ENCODE results near the gene HPN.
A peak's percentile ranks its signal among the peaks of the same experiment; 100 is the strongest.
"Not testable (repeated sequence)": the region's sequence is repeated elsewhere in the genome, so short reads cannot be mapped to it uniquely, and the experiment has no call there.

The HPN gene

DNA sequence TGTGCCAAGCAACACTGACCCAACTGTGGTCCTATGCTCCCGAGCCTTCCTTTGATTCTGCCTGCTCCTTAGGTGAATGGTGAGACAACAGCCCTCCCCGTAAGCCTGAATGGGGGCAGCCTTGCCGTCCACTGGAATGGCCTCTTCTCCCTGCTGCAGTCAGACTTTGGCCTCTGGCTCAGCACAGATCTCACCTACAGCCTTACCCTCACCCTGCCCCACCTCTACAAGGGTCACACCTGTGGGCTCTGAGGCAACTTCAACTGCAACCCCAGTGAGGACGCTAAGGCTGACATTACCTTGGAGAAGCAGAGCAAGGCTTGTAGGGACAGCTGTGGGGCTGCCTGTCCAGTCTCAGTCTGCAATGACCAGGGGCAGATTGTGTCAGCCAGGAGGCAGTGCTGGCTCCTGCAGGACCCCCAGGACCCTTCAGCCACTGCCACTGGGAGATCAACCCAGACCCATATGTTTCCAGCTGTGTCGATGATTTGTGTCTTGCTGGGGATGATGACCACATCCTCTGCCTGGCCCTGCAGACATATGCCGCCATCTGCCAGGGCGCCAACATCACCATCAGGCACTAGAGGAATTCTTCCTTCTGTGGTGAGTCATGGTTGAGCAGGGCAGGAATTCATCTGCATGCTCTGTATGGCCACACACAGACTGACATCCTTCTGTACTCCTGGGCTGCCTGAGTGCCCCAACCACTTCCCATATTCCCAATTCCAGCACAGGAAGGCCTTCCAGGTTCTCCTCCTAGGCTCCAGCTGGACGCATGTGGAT lies 46.8 kb downstream of the HPN start:
- DNase-seq = no peak

DNA sequence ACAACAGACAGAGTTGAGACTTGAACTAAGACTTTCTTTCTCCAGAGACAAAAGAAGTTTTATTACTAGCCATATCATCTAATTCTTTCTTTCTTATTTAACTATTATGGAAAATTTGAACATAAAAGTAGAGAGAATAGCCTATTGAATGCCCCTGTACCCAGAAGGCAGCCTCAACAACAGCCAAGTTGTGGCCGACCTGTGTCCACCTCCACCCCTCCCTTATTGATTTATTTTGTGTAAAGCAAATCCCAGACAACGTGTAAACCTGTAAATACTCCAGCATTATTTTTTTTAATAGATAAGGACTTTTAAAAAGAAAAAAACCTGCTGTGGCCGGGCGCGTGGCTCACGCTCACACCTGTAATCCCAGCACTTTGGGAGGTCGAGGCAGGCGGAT lies 48.0 kb downstream of the HPN start:
- DNase-seq = no peak

DNA sequence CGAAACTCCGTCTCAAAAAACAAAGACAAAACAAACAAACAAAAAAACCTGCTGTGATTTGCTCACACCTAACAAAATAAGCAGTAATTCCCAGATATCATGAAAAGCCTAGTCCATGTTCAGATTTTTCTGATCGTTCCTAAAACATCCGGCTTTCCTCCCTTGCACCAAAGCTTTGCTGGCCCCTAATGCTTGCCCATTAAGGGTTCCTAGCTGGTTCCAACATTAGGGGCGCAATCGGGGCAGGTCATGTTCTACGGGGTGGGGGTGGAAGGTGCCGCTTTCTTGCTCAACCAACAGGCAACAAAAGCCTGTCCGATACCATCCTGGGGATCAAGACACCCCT lies 48.6 kb downstream of the HPN start:
- no peak for DNase-seq

DNA sequence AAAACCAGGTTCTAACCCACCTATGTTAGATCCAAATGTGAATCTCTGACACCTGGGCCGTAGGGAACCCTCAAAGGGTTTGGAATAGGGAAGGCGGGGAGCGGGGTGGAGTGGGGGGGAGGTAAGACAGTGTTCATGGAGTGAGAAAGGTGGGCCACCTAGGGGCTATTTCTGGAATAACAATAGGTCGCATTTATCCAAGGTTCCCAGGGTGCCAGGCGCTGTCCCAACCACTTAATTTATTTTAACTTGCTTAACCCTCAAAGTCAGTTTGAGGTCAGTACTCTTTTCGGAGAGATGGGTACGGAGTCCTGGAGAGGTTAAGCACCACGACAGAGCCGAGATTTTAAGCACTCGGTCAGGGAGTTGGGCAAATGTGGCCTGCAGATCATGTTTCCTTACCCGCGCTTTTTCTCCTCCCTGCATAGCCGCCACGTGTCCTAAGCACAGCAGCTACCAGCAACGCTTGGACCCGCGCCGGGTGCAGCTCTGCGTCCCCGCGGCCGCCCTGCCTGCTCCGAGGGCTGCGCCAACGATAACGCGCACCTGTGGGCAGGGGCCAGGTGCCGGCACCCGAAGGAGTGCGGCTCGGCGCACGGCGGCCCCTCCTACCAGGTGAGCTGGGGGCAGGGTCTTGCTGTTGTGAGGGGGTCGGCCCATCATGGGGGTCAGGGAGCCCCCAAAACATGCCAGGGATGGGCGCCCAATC lies 49.1 kb downstream of the HPN start:
- peak; percentile 70 for DNase-seq

DNA sequence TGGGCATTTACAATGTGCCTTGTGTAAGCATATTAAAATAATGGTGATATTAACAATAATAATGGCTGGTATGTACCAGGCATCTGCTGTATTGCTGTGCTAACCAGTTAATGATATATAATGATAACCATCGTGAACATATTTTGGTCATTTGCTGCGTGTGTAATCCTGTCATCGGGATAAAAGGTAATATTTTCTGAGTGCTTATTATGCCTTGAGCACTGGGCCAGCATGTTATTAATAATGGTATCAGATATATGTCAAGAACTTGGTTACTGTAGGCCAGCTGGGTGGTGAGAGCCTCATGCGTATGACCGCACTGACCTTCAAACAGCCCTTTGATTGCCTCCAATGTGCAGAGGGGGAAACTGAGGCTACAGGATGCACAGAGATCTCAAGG lies 51.9 kb downstream of the HPN start:
- no peak for DNase-seq

DNA sequence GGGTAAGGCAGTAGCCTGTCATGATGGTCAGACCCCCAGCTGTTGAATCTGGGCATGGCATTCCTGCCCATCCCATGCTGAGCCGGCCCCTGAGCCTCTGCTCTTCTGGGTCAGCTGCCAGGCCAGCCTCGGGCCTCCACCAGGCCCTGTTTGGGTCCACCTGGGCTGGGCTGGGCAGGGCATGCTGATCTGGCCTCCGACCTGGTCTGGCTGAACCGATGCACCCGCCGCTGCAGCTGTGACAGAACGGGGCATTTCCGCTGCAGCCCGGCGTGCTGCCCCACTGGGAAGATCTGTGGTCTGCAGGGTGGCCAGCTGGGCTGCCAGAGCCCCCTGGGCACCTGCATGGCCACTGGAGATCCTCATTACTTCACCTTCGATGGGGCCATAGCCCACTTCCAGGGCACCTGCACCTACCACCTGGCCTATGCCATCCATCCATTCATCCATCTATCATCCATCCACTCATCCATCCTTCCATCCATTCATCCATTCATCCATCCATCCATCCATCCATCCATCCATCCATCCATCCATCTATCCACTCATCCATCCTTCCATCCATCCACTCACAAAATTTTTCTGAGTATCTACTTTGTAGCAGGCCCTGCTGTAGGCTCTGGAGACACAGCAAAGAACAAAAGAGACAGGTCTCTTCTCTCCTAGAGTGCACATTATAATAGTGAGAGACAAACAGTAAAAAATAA lies 52.6 kb downstream of the HPN start:
- DNase-seq = no peak

DNA sequence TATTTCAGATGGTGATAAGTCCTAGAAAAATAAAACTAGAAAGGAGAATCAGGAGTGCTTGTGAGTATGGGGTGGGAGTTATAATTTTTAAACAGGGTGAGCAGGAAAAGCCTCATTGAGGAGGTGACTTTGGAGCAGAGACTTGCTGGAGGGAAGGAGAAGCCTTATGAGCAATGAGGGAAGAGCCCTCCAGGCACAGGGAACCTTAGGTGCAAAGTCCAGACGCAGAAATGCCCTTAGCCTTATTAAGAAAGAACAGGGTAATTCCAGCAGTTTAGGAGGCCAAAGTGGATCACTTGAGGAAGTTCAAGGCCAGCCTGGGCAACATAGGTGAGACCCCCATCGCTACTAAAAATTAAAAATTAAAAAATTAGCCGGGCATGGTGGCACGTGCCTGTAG lies 53.1 kb downstream of the HPN start:
- no peak for DNase-seq

DNA sequence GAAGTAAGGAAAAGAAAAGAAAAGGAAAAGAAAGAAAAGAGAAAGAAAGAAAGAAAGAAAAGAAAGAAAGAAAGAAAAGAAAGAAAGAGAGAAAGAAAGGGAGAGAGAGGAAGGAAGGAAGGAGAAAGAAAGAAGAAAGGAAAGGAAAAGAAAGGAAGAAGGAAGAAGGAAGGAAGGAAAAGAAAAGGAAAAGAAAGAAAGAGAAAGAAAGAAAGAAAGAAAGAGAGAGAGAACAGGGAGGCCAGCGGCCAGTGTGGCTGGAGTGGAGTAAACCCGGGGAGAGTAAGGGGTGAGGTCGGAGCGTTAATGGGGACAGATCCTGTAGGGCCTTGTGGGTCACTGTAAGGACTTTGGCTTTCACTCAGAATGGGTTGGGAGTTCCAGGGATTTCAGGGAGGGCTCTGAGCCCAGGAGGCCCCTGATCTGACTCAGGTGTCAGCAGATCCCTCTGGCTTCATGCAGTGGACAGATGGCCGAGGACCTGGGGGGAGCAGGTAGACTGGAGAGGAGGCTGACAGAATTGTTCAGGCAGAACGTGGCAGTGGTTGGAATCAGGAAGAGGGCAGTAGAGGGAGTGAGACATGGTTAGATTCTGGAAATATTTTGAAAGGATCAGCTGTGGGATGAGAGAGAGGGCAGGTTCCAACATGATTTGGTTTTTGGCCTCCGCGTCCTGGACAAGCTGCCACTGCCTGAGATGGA lies 54.3 kb downstream of the HPN start:
- DNase-seq = peak; percentile 26

DNA sequence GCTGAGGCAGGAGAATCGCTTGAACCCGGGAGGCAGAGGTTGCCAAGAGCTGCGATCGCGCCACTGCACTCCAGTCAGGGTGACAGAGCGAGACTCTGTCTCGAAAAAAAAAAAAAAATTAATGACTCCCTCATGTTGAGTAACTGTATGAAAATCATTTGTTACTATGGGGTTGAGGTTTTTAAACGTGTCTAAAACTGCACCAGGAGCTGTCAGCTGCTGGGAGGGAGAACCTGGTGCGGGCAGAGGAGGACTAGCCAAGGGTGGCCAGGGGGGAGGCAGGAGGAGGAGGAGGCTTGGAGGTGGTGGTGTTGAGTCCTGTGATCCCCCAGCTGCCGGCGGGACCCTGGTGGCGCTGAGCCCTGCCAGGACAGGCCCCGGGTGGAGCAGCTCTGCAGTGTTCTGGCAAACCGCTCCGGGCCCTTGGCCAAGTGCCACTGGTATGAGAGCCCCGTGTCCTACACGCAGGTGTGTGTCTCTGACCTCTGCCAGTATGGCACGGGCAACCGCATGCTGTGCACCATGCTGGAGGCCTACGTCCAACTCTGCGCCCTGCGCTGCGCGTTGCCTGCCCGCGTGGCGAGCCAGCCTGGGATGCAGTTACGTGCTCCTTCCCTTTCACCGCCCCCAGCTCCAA lies 57.0 kb downstream of the HPN start:
- DNase-seq = no peak

DNA sequence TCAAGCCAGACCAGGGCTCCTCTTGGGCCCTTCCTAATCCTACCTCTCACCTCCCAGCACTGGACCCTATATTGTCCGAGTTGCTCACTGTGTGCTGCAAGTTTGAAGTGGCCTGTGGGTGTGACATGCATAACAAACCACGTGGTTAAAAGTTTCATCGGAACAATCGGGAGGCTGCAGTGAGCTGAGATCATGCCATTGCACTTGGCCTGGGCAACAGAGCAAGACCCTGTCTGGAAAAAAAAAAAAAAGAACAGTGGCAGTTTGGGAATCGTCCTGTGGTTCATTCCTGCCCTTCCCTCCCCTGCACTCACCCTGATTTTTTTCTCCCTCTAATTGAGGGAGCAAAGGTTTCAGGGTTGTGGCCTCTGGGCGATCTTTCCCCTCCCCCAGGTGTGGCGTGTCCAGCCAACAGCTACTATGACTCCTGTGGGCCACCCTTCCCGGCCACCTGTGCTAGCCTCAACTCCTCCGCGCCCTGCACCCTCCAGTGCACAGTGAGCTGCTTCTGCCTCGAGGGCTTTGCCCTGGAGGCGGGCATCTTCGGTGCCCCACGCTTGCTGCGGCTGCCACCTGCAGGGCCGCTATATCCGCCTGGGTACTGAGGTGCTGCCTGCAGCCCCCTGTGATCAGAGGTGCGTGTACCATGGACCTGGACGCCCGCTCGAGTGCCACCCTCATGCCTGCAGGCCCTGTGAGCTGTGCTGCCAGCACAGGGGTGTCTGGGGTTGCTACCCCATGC lies 57.8 kb downstream of the HPN start:
- DNase-seq = no peak

DNA sequence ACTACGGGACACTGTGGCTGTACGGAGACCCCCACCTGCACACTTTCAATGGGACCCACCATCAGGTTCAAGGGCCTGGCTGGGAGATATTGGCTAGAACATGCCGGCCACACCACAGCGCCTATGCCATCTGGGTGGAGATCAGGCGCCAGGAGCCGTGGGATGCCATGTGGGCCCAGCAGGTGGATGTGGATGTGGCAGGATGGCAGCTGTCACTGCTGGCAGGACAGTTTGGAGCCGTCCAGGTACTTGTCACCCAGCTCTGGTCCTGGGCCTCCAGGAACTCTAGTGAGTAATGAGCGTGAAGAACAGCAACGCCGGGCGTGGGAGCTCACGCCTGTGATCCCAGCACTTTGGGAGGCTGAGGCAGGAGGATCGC lies 58.4 kb downstream of the HPN start:
- DNase-seq = peak; percentile 8

DNA sequence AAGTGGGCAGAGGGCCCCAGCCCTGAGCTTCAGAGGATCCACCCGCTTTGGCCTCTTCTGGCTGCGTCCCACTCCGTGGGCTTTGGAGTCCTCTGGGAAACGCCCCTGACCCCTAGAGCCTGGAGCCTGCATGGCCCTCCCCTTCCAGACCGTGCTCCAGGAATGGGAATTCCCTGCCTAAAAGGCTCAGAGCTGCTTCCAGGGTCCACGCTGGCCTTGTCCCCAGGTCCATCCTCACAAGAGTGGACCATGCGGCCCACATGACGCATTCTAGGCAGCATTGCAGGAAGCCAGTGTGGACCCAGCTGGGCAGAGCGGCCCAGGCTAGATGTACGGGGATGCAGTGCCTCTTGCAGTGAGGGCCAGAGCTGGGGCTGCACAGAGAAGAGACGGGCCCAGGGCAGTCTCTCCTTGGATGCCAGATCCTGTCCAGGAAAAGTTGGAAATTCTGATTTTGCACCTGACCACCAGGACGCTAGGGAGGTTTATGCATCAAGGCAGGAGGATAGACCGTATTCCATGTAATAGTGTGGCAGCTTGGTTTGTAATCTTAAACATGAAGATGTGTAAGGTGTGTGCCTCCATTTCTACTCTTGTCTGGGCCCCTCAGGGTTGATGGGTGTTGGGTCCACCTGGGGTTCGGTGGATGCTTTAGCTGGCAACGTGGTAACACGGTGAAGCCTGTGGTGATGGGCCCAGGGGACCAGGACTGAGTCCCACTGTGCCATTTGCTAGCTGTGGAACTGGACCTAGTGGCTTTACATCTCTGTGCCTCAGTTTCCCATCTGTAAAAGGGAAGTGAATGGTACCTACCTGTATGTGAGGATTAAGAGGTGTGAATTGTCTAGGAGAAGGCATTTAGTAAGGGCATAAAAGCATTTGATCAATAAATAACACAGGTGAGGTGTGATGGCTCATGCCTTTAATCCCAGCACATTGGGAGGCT lies 59.3 kb downstream of the HPN start:
- DNase-seq = no peak

DNA sequence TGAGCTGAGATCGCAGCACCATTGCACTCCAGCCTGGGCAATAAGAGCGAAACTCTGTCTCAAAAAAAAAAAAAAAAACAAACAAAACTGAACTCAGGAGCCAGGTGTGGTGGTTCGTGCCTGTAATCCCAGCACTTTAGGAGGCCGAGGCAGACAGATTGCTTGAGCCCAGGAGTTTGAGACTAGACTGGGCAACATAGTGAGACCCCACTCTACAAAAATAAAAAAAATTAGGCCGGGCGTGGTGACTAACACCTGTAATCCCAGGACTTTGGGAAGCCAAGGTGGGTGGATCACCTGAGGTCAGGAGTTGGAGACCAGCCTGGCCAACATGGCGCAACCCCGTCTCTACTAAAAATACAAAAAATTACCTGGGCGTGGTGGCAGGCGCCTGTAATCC lies 60.4 kb downstream of the HPN start:
- DNase-seq = not testable (repeated sequence)

DNA sequence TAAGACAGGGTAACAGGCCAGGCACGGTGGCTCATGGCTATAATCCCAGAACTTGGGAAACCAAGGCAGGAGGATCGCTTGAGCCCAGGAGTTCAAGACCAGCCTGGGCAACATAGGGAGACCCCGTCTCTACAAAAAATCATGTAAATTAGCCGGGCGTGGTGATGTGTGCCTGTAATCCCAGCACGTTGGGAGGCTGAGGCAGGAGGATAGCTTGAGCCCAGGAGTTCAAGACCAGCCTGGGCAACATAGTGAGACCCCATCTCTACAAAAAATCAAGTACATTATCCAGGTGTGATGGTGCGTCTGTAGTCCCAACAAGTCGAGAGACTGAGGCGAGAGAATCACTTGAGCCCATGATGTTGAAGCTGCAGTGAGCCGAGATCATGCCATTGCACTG lies 62.1 kb downstream of the HPN start:
- DNase-seq = not testable (repeated sequence)

DNA sequence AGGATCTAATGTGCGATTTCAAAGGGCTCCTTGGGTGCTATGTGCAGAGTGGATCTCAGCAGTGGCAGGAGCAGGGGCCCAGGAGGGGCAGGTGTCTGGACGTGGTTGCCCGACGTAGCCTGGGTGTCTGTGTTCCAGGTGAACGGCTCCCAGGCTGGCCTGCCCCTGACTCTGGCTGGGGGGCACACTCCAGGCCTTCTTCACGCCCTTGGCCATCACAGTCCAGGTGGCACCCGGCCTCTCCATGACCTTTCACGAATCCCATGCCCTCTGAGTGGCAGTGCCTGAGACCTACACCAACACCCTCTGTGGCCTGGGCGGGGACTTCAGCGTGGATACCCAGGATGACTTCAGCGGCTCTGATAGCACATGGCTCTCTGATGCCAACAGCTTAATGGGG lies 62.8 kb downstream of the HPN start:
- no peak for DNase-seq

DNA sequence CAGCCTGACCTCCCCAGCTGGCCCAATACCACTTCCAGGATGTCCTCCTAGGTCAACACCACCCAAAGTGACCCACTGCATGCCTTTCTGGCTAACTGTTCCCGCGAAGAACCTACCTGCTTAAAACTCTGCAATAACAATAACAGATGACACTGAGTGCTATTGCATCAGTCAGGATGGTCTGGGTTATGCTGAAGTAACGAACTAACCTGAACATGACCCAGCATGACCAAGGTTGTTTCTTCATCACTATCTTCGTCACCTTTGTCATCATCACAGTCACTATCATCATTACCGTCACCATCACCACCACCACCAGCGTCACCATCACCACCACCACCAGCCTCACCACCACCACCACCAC lies 63.5 kb downstream of the HPN start:
- no peak for DNase-seq

DNA sequence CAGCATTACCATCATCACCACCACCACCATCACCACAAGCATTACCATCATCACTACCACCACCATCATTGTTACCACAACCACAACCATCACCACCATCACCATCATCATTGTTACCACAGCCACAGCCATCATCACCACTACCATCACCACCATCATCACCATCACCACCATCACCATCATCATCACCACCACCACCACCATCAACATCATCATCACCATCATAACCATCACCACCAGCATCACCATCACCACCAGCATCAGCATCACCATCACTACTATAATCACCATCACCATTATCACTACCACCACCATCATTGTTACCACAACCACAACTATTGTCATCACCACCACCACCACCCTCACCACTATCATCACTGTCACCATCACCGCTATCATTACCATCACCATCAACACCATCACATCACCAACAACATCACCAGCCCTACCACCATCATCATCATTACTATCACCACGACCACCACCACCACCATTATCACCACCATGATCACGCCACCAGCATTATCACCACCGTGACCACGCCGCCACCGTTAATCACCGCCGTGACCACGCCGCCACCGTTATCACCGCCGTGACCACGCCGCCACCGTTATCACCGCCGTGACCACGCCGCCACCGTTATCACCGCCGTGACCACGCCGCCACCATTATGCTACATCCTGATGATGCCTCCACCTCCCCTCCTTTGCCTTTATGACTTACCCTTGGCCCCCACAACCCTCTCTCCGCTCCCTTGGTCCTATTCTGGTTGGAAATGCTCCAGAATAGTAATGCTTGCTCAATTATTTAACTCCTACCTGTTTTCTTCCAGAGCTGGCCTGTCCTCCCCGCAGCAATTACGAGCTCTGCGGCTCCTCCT lies 64.1 kb downstream of the HPN start:
- no peak for DNase-seq

DNA sequence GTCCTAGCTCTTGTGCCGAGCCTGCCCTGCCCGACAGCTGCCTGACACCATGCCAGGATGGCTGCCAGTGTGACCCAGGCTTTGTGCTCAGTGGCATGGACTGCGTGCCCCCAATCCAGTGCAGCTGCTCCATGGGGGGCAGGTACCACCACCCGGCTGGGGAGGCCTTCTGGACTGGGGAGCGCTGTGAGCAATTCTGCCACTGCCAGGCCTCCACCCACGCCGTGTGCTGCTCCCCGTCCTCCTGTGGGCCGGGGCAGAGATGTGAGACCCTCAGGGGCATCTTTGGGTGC lies 64.7 kb downstream of the HPN start:
- DNase-seq = no peak

DNA sequence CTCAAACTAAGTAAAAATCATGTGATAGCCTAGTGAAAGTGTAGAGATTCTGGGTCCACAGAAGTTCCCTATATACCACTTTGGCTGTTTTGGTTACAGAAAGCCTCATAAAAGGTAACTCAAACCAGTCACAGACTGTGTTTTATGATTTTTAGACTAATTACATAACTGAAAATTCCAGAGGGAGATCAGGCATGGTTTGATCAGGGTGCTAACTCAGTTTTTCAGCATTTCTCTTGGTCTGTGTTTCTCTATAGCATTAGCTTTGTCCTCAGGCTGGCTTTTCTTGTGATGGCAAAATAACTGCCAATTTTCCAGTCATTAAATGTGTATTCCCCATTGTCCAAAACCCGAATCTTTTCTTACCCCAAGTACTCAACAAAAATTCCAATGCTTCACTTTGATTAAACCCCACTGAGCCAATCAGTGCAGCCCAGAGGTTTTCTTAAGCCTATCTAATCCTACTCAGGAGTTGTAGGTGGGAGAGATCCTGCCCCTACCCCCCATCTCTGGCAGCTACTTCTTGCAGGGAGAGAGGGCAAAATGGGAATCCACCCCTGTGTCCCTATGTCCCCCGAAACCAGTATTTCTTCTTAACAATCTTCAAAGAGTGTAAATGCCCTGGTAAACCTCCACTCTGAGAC lies 65.5 kb downstream of the HPN start:
- no peak for DNase-seq

DNA sequence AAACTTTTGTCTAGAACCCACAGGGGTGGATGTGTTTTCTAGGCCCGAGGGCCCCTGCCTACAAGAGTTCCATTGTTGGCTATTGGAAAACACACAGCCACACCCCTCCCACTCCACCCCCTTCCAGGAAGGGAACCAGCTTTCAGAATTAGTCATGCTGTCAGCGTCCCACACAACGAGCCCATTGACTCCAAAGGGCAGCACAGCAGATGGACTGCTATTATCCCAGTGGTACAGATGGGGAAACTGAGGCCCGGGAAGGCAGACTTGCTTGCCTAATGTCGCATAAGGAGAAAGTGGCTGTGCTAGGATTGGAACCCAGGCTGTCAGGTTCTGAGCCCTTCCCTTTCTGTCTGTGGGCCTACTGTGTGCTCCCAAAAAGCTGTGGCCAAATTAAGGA lies 66.0 kb downstream of the HPN start:
- DNase-seq = no peak
